A673 (cell line): Measurements from ENCODE around the gene NKPD1. TPM values are rescaled to one million over a fixed set of nuclear protein-coding genes. Genes with fewer than 3 reads are reported as not detected.

Experiments
- BruUV-seq: library from RNA; stranded (reverse); fragments of 400-500 nt; replicated peaks from 2 replicates; lab custom pipeline; 2021; lab: Mats Ljungman, UMichigan
- CTCF ChIA-PET: fragments of 300-600 bp; sonication (Branson Sonifier 250); formaldehyde crosslinking; loops from one replicate; lab custom pipeline; 2022; ENCODE audit warnings: antibody characterized with exemption; lab: Charles Lee
- POLR2A ChIA-PET: fragments of 300-600 bp; sonication (Branson Sonifier 250); formaldehyde crosslinking; loops from one replicate; lab custom pipeline; 2022; ENCODE audit warnings: antibody characterized with exemption; ENCODE audit not compliant: low non-redundant PET; lab: Charles Lee
- DNase-seq: peaks from one replicate; pipeline ENCODE4 v3.0.0-alpha.2; 2015; ENCODE audit warnings: low spot score
- H3K27ac ChIP-seq: fragments of 200-600 bp; sonication (generic); 2 replicates; pipeline ENCODE4 v1.5.1; 2016; ENCODE audit warnings: mixed run types, low read depth, mild to moderate bottlenecking, mixed read lengths, antibody characterized with exemption, low read length; ENCODE audit not compliant: poor library complexity, severe bottlenecking
- H3K27me3 ChIP-seq: fragments of 200-600 bp; sonication (generic); replicated peaks from 2 replicates; pipeline ENCODE4 v1.6.1; 2017; ENCODE audit warnings: mixed run types, low read depth, mild to moderate bottlenecking, mixed read lengths, antibody characterized with exemption, low read length; ENCODE audit not compliant: insufficient read depth, poor library complexity
- H3K36me3 ChIP-seq: fragments of 200-600 bp; sonication (generic); 2 replicates; pipeline ENCODE4 v1.6.1; 2016; ENCODE audit warnings: mixed run types, mild to moderate bottlenecking, mixed read lengths, antibody characterized with exemption, low read length; ENCODE audit not compliant: insufficient read depth, poor library complexity, severe bottlenecking
- H3K4me1 ChIP-seq: fragments of 200-600 bp; sonication (generic); 2 replicates; pipeline ENCODE4 v1.6.1; 2017; ENCODE audit warnings: mixed run types, mild to moderate bottlenecking, mixed read lengths, antibody characterized with exemption, low read length; ENCODE audit not compliant: insufficient read depth, poor library complexity, severe bottlenecking
- H3K4me3 ChIP-seq: fragments of 200-600 bp; sonication (generic); 2 replicates; pipeline ENCODE4 v1.5.1; 2016; ENCODE audit warnings: low read depth, mixed run types, mild to moderate bottlenecking, mixed read lengths, low read length; ENCODE audit not compliant: poor library complexity, severe bottlenecking
- H3K9me3 ChIP-seq: fragments of 200-600 bp; sonication (generic); 2 replicates; pipeline ENCODE4 v1.6.1; 2016; ENCODE audit warnings: mixed run types, low read depth, mild to moderate bottlenecking, mixed read lengths, antibody characterized with exemption, low read length; ENCODE audit not compliant: poor library complexity, severe bottlenecking
- EZH2 ChIP-seq: fragments of 200-600 bp; sonication (generic); IDR thresholded peaks from 2 replicates; pipeline ENCODE4 v1.6.1; 2017; ENCODE audit warnings: borderline replicate concordance, low read depth, mild to moderate bottlenecking, mixed read lengths, antibody characterized with exemption, low read length; ENCODE audit not compliant: poor library complexity, severe bottlenecking
- intact Hi-C: fragments of 100-400 bp; cut with micrococcal nuclease; formaldehyde crosslinking; loops from one replicate; pipeline ENCODE4 v1.10.0; 2022; ENCODE audit not compliant: unreplicated experiment
- total RNA-seq: library from RNA; stranded (reverse); gene quantifications from 2 replicates; pipeline ENCODE4 v1.2.3, GENCODE V29; 2021
- TF ChIP-seq, protein P1 (sequence below): fragments of 300-800, 200-600 bp; sonication (generic); conservative IDR thresholded peaks from 2 replicates; pipeline ENCODE4 v1.5.1; 2017; ENCODE audit warnings: low read depth, mild to moderate bottlenecking, antibody characterized with exemption, low read length, moderate library complexity, mixed read lengths

NKPD1 gene
- total RNA-seq, 1 experiment from 2014 or later, result 0.30 TPM

DNA sequence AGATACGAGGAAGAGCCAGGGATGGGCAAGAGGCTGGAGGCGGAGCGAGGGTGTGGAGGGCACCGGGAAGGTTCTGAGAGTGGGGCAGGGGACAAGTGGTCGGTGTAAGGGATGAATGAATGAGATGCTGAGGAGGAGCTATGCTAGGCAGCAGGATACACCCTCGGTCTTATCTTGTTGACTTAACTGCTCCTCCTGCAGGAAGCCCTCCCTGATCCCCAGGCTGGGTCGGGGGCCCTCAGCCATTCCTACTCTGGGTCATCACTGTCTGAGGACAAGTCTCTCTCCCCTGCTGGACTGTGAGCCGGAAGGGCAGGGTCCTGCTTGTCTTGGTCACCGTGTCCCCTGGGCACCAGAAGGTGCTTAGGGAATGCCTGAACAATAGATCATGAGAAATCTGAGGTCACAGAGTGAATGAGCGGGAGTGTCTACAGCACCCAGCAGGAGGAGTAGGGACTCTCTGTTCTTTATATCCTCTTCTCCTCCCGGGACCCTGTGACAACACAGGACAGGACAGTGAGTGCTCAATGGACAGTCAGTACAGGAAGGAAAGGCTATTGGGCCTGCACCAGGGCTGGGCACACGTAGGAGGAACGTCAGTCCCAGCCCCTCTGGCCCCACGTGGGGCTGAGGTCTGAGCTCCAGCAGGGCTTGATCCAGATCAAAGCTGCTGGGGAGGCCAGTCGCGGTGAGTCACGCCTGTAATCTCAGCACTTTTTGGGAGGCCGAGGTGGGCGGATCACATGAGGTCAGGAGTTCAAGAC is 6.5 kb downstream of the NKPD1 start:
- ChIA-PET CTCF (no interaction called here), POLR2A (no interaction called here)
- Histone ChIP-seq H3K27me3 (peaks cover 17% of the 10 kb centered on the region), H3K4me3 (peak overlapping the region; percentile 27), H3K27ac (no peak overlapping the region), H3K36me3 (no peaks in the 10 kb centered on the region), H3K4me1 (peaks cover 13% of the 10 kb centered on the region), H3K9me3 (no peaks in the 10 kb centered on the region)
- TF ChIP-seq, protein P1, sequence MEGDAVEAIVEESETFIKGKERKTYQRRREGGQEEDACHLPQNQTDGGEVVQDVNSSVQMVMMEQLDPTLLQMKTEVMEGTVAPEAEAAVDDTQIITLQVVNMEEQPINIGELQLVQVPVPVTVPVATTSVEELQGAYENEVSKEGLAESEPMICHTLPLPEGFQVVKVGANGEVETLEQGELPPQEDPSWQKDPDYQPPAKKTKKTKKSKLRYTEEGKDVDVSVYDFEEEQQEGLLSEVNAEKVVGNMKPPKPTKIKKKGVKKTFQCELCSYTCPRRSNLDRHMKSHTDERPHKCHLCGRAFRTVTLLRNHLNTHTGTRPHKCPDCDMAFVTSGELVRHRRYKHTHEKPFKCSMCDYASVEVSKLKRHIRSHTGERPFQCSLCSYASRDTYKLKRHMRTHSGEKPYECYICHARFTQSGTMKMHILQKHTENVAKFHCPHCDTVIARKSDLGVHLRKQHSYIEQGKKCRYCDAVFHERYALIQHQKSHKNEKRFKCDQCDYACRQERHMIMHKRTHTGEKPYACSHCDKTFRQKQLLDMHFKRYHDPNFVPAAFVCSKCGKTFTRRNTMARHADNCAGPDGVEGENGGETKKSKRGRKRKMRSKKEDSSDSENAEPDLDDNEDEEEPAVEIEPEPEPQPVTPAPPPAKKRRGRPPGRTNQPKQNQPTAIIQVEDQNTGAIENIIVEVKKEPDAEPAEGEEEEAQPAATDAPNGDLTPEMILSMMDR, result no peak
- TF ChIP-seq EZH2, result no peak
- no TSS peak for BruUV-seq
- DNase-seq, result no peak
- intact Hi-C loops, result no loop called here

DNA sequence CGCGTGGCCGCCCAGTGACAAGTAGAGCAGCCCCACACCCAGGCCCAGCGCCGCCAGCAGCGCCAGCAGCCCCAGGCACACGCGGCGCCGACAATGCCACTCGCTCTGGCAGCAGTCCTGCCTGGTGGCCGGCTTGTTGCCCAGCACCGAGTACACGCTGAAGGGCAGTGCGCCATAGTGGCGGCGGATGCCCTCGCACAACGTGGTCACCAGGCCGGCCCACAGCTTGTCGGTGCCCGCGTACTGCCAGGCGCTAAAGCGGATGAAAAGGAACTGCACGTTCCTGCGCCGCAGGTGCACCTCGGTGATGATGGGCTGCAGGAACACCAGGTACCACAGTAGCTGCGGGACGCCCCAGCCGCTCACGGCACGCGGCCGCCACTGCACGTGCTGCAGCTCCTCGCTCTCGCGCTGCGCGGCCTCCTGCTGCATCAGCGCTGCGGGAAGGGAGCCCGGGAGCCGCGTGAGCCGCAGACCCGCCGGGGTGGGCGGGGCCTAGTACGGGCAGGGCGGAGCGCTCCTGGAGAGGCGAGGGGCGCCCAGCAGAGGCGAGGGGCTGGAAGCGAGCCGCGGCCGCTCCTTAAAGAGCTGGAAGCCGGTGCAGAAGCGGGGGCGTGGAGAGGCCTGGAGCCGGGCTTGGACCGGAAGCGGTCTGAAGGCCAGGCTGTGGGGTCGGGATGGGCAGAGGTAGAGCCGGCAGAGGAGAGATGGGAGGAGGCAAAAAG is 7.3 kb downstream of the NKPD1 start:
- intact Hi-C loops, result loop anchor here (1.0 kb wide), 1 partner anchor 25 kb away; the partner anchor contains the start of genes BLOC1S3 and TRAPPC6A
- Histone ChIP-seq H3K4me3 (peak overlapping the region; percentile 27), H3K36me3 (no peaks in the 10 kb centered on the region), H3K27ac (no peak overlapping the region), H3K9me3 (no peaks in the 10 kb centered on the region), H3K27me3 (peaks cover 17% of the 10 kb centered on the region), H3K4me1 (peaks cover 13% of the 10 kb centered on the region)
- TF ChIP-seq EZH2, result no peak
- TF ChIP-seq, protein P1, result no peak
- peak; percentile 76 for DNase-seq
- no TSS peak for BruUV-seq
- ChIA-PET CTCF (no interaction called here), POLR2A (interaction anchor here (0.6 kb wide), 1 partner anchor 1696 kb away, joined by 3 read pairs; no protein-coding TSS in a partner anchor)

DNA sequence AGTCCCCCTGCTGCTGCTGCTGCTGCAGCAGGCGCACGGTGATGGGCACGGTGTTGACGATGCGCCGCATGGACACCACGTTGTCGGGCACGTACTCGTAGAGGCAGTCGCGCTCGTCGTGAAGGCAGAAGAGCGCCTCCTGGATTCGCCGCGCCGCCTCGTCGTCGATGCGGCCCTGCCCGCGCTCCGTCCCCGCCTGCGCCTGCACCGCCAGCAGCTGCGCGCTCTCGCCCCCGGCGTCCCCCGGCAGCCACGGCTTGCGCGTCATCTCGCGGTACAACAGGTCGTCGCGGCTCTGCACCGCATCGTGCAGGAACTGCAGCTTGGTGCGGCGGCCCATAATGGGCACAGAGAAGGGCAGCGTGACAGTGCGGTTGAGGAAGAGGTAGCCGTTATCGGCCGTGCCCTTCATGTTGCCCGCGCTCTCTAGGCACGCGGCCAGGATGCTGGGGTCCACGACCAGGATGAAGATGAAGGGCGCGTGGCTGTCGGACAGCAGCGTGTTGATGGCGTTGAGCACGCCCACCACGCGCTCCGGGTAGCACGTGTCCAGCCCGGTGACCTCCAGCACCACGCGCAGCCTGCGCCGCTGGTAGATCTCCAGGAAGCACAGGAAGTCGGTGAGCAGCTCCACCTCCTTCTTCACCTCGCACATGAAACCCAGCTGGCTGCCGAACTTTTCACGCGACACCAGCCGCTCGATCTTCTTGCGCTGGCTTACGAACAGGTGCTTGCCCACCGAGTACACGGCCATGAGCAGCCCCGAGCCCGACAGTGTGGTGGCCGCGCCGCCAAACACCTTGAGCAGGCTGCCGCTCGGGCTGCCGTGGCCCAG is 8.1 kb downstream of the NKPD1 start:
- intact Hi-C loops, result loop anchor here (1.0 kb wide), 1 partner anchor 26 kb away; the partner anchor contains the start of genes BLOC1S3 and TRAPPC6A
- Histone ChIP-seq H3K4me1 (peaks cover 13% of the 10 kb centered on the region), H3K4me3 (peak overlapping the region; percentile 27), H3K9me3 (no peaks in the 10 kb centered on the region), H3K36me3 (no peaks in the 10 kb centered on the region), H3K27ac (no peak overlapping the region), H3K27me3 (peaks cover 17% of the 10 kb centered on the region)
- TF ChIP-seq, protein P1, result peak; percentile 36; the same call in 1 of the 2 replicates
- TF ChIP-seq EZH2, result no peak
- no TSS peak for BruUV-seq
- POLR2A ChIA-PET, result interaction anchor here (0.6 kb wide), 1 partner anchor 1697 kb away, joined by 3 read pairs; no protein-coding TSS in a partner anchor
- CTCF ChIA-PET, result no interaction called here
- DNase-seq, result peak; percentile 77
